GM18498 (cell line): Measurements from ENCODE around the gene LYPD6B.

Experiments
- ATAC-seq: cut with Tn5 transposase; IDR thresholded peaks from one replicate; pipeline ENCODE4 v1.9.1; 2021; ENCODE audit warnings: mild to moderate bottlenecking, moderate library complexity; ENCODE audit not compliant: unreplicated experiment

Gene LYPD6B

GRCh38 chr2:149104221-149104620 is 65.7 kb downstream of the LYPD6B start:
- no peak for ATAC-seq

DNA sequence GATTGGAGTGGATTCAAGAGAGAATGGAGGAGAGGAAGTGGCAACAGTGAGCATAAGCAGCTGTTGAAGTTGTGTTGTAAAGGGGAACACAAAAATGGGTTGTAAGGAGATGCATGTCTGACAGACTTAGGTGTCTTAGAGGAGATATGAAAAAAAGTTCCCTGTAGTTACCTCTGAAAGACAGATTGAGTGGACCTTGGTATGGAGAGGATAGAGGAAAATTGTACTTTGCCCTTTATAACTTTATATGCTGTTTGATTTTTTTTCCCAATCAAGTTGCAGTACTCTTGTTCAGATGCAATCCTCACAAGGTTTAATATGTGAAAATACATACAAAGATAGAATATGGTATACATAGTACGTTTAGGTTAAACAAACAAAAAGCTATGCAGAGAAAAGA is 73.6 kb downstream of the LYPD6B start:
- no peak for ATAC-seq

GRCh38 chr2:149112713-149113112 is 74.2 kb downstream of the LYPD6B start:
- ATAC-seq, result no peak

DNA sequence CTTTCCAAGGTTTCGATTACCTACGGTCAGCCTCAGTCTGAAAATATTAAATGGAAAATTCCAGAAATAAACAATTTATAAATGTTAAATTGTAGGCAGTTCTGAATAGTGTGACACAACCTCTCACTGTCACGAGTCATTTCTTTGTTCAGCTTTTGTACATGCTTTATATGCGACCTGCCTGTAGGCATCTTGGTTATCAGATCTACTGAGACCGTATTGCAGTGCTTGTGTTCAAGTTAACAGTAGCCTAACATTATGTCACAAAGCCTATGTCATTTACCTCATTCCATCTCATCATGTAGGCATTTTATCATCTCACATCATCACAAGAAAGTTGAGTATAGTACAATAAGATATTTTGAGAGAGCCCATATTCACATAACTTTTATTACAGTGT is 77.3 kb downstream of the LYPD6B start:
- ATAC-seq, result no peak

DNA sequence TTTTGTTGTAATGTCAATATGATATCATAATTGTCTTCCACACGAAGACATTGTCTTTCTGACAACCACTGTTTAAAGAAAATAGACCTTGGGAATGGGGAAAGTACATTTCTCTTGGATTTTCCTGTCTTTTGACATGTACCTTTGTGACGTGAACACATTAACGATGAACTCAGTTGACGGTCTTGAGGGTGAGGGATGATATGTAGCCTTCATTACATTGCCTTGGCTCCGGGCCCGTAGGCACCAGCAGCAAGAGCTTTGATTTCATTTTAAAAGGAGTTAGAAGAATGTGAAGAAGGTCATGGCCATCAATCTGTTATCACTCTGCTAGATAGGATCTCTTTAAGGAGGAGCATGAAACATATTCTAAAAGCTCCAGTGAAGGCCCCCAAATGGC is 80.9 kb downstream of the LYPD6B start:
- ATAC-seq, result no peak

DNA sequence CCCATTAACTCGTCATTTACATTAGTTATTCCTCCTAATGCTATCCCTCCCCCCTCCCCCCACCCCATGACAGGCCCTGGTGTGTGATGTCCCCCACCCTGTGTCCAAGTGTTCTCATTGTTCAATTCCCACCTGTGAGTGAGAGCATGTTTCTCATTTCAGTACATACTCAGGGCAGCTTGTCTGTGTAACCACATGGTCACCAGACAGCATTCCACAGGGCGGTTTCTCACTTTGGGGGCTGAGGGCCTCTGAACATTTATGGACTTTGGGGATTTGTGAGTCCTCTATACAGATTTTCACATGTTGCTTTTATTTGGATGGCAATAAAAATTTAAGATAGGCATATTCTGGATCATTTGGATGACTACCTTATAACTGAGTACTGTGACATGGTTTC is 84.0 kb downstream of the LYPD6B start:
- no peak for ATAC-seq

- ATAC-seq, result no peak
Observed at GRCh38 chr2:149125031-149125725, 86.7 kb downstream of the LYPD6B start.

DNA sequence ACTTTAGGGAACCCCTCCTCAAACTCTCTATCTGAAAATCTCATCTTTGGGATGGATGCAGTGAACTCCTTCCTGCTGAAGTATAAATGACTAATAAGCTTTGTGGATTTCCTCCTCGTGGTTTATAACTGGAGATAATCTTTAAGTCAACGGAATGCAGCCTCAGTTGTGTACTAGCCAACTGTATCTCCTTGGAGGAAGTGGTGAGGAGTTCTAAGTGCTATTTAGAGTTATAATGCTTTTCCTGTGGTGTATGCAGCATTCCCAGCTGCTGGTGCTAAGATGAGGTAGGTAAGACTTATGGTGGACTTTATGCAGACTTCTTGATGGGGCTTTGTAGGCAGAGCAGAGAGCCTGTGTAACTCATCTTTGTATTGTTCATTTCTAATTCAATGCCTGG is 90.9 kb downstream of the LYPD6B start:
- ATAC-seq, result no peak

- ATAC-seq, result no peak
Observed at GRCh38 chr2:149132339-149132738, 93.8 kb downstream of the LYPD6B start.

DNA sequence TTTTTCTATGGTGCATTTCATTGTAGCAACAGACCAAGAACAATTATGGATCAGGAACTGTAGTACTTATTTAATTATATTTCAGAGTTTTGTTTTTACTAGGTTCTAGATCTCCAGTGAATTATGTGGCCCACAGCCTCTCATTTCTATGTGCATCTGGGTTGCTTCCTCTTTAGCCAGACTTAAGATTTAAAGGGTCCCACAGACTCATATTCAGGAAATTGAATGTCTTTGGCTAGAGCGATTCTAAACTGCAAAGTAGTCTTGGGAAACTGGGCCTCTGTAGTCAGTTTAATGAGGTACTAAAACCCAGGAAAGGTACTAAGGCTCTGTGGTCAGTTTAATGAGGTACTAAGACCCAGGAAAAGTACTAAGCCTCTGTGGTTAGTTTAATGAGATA is 94.4 kb downstream of the LYPD6B start:
- ATAC-seq, result no peak

GRCh38 chr2:149134335-149134923 is 95.9 kb downstream of the LYPD6B start:
- ATAC-seq, result no peak

DNA sequence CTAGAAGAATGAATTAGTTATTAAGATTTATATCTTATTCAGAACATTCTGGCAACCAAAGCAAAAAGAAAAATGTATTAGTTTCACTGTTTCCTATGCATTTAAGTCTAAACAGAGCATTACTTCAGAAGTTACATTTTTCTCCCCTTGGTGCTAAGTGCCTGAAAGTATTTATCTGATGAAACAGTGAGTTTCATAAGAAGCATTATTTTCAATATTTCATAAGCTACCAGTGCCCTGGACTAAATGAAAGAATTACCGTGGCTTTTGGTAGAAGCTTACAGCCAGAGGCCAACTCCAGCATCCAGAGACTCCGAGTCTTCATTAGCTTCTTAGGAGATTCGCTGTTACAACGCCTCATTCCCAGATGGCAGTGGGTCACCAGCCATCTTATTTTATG is 97.6 kb downstream of the LYPD6B start:
- ATAC-seq, result no peak

- no peak for ATAC-seq
Observed at GRCh38 chr2:149141046-149141445, 102.5 kb downstream of the LYPD6B start.

DNA sequence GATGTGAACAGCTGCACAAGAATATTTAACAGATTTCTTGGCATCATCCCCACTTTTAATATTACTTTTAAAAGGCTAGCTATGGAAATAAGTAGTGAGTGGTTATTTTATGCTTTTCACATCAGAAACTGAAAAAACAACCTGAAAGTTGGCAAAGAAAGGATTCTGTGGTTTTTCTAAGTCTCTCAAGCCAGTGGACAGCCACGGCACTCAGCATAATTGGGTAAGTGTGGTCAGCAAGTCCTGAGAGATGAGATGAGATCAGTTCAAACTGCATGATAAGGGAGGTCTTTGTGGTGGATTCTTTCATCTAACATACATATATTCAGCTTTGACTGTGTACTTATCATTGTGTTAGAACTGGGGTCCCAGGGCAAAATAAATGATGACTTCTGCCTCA is 105.2 kb downstream of the LYPD6B start:
- ATAC-seq, result no peak

GRCh38 chr2:149145314-149146295 is 107.1 kb downstream of the LYPD6B start:
- peak; percentile 86 for ATAC-seq

GRCh38 chr2:149146876-149147275 is 108.4 kb downstream of the LYPD6B start:
- no peak for ATAC-seq

DNA sequence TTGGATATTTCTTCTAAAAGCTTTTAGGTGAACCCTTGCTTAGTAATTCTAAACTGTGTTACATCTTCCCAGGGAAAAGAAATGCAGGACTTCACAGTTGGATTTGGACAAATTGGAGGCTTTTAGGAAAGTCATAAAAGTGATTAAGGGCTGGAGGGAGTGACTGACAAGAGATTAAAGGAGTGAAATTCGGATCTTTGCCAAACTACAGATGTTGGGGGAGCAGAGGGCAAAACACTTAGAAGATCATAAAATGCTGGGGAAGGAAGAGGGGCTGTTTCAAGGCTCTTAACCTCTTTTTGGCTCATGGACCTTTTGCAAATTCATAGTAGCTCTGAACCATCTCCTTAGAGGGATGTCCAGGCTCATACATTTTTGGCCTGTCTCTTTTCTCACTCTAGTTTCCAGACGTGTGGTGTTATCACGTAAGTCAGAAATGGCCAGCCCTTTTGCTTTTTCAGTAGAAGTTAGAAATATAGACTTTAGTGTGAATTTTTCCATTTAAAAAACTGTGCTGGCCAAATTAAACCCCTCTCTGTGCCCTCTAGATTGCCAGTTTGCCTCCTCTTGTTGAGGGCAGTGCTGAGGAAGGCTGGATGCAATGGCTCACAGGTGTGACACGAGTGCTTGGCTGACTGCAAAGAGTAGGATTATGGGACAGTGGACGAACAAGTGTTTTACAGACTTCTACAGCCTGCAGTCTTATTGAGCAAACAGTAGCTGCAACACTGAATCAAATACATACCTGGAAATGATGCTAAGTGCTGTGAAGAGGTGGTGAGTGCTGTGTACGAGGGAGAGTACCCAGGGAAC is 109.9 kb downstream of the LYPD6B start:
- ATAC-seq, result no peak

- ATAC-seq, result no peak
Observed at GRCh38 chr2:149149007-149149297, 110.5 kb downstream of the LYPD6B start.

- ATAC-seq, result no peak
Observed at GRCh38 chr2:149152469-149152953, 114.0 kb downstream of the LYPD6B start.

- ATAC-seq, result no peak
Observed at GRCh38 chr2:149155196-149155969, 116.9 kb downstream of the LYPD6B start.
